Measurements from ENCODE around the gene DNAAF5. TPM values are rescaled to one million over a fixed set of nuclear protein-coding genes. Genes with fewer than 3 reads are reported as not detected.

Gene DNAAF5
- total RNA-seq: 18.1 TPM
- long read RNA-seq, transcript DNAAF5-201 (13 exons, 3,410 nt): major isoform, 99 of 127 reads
- long read RNA-seq, partial matches to known transcripts: 12 of 127 reads
- long read RNA-seq, other reads (novel, unspliced or antisense): 14 of 127 reads

- intact Hi-C loops (cut with micrococcal nuclease): no loop called here
- peaks cover 5% of the 10 kb centered on the region for H3K9me3 ChIP-seq (replicated peaks)
- no peak for TF ChIP-seq CTCF (IDR thresholded peaks at IDR 0.05; ENCODE audit: borderline replicate concordance)
- H3K27me3 ChIP-seq (ENCODE audit: low read depth): no peaks in the 10 kb centered on the region
- DNase-seq: peak; percentile 88
- H3K36me3 ChIP-seq: peaks cover 8% of the 10 kb centered on the region
- H3K27ac ChIP-seq (replicated peaks): peak within 1 kb of the TSS; percentile 82
- peak within 1 kb of the TSS; percentile 87 for H3K4me3 ChIP-seq
- peaks cover 48% of the 10 kb centered on the region for H3K4me1 ChIP-seq
Observed at GRCh38 chr7:726084-726853, at the start of gene DNAAF5. DNAAF5 (plus strand) TSS chr7:726699; CDS start chr7:726721, 22 bp downstream.

- no peak for DNase-seq
- Histone ChIP-seq H3K9me3 (replicated peaks) (no peaks in the 10 kb centered on the region), H3K27ac (replicated peaks) (no peak overlapping the region), H3K4me3 (no peak overlapping the region), H3K27me3 (ENCODE audit: low read depth) (no peaks in the 10 kb centered on the region), H3K4me1 (peaks cover 9% of the 10 kb centered on the region), H3K36me3 (peaks cover 10% of the 10 kb centered on the region)
- TF ChIP-seq CTCF (IDR thresholded peaks at IDR 0.05; ENCODE audit: borderline replicate concordance): no peak
- intact Hi-C loops (cut with micrococcal nuclease): no loop called here
Observed at GRCh38 chr7:676972-677385, 49.5 kb upstream of the DNAAF5 start.

GRCh38 chr7:680411-681127, 45.9 kb upstream of the DNAAF5 start:
- intact Hi-C loops (cut with micrococcal nuclease): no loop called here
- Histone ChIP-seq H3K9me3 (replicated peaks) (peaks cover 11% of the 10 kb centered on the region), H3K36me3 (peaks cover 12% of the 10 kb centered on the region), H3K4me1 (no peaks in the 10 kb centered on the region), H3K27me3 (ENCODE audit: low read depth) (no peaks in the 10 kb centered on the region), H3K4me3 (no peak overlapping the region), H3K27ac (replicated peaks) (no peak overlapping the region)
- TF ChIP-seq CTCF (IDR thresholded peaks at IDR 0.05; ENCODE audit: borderline replicate concordance): no peak
- DNase-seq: no peak

GRCh38 chr7:681551-682307, 44.8 kb upstream of the DNAAF5 start:
- TF ChIP-seq CTCF (IDR thresholded peaks at IDR 0.05; ENCODE audit: borderline replicate concordance): no peak
- Histone ChIP-seq H3K27ac (replicated peaks) (no peak overlapping the region), H3K9me3 (replicated peaks) (peaks cover 23% of the 10 kb centered on the region), H3K27me3 (ENCODE audit: low read depth) (no peaks in the 10 kb centered on the region), H3K4me1 (no peaks in the 10 kb centered on the region), H3K36me3 (peaks cover 13% of the 10 kb centered on the region), H3K4me3 (no peak overlapping the region)
- no peak for DNase-seq
- intact Hi-C loops (cut with micrococcal nuclease): no loop called here

- no peak for TF ChIP-seq CTCF (IDR thresholded peaks at IDR 0.05; ENCODE audit: borderline replicate concordance)
- intact Hi-C loops (cut with micrococcal nuclease): no loop called here
- Histone ChIP-seq H3K4me1 (no peaks in the 10 kb centered on the region), H3K27me3 (ENCODE audit: low read depth) (no peaks in the 10 kb centered on the region), H3K9me3 (replicated peaks) (peaks cover 34% of the 10 kb centered on the region), H3K36me3 (peaks cover 8% of the 10 kb centered on the region), H3K4me3 (no peak overlapping the region), H3K27ac (replicated peaks) (no peak overlapping the region)
- DNase-seq: peak; percentile 9
Observed at GRCh38 chr7:682810-683209, 43.7 kb upstream of the DNAAF5 start.
